Left lung (tissue), 10 donors: ENCODE measurements around the gene CNTN4. TPM values are rescaled to one million over a fixed set of nuclear protein-coding genes. Genes with fewer than 3 reads are reported as not detected.

Source experiments
- ATAC-seq: fragments of 200-7000 bp; cut with Tn5 transposase; one replicate; pipeline ENCODE4 v1.9.1; 2020; ENCODE audit warnings: moderate library complexity
- DNase-seq, 4 donors: peaks; one replicate each; pipeline ENCODE4 v3.0.0-alpha.2; 2013 to 2020
- H3K27ac ChIP-seq, 2 donors: fragments of 200-600 bp; sonication (generic) in 1 of 2; one replicate each; pipeline versions ENCODE4 v1.5.0 to v1.8.0; 2020 to 2021
- H3K27me3 ChIP-seq, 2 donors: fragments of 200-600 bp; sonication (generic) in 1 of 2; one replicate each; pipeline versions ENCODE4 v1.5.0 to v1.8.0; 2020 to 2021
- H3K36me3 ChIP-seq, 2 donors: fragments of 200-600 bp; sonication (generic) in 1 of 2; one replicate each; pipeline versions ENCODE4 v1.5.0 to v1.8.0; 2020 to 2021
- H3K4me1 ChIP-seq, 2 donors: fragments of 200-600 bp; one replicate each; pipeline ENCODE4 v1.8.0; 2021
- H3K4me3 ChIP-seq, 2 donors: fragments of 200-600 bp; sonication (generic) in 1 of 2; one replicate each; pipeline versions ENCODE4 v1.5.0 to v1.8.0; 2020 to 2021; ENCODE audit warnings: mild to moderate bottlenecking in 1 of 2
- H3K9me3 ChIP-seq, 2 donors: fragments of 200-600 bp; sonication (generic) in 1 of 2; one replicate each; pipeline versions ENCODE4 v1.5.0 to v1.8.0; 2020 to 2021
- intact Hi-C, 2 donors: fragments of 100-400 bp; cut with DNase I; formaldehyde crosslinking; loops; one replicate each; pipeline versions ENCODE4 v1.11.2 to v1.14.2; 2022
- polyA plus RNA-seq, 6 donors: library from polyadenylated mRNA; unstranded; fragments of 120-200 nt; gene quantifications; one replicate each; pipeline ENCODE4 v1.2.1, GENCODE V29; 2013; ENCODE audit not compliant: insufficient read length in 6 of 6
- total RNA-seq, 2 donors: library from RNA; stranded (reverse); fragmentation: NEBNext Ultra II Directional; extraction: Animal tissue kit (Norgen Biotek cat#: 25700); gene quantifications; one replicate each; pipeline ENCODE4 v1.2.1, GENCODE V29; 2021
- TF ChIP-seq, protein P1 (sequence below), 2 donors: fragments of 200-600 bp; sonication (generic) in 1 of 2; IDR thresholded peaks; one replicate each; pipeline versions ENCODE4 v1.5.0 to v1.8.0; 2021; ENCODE audit warnings: antibody characterized with exemption in 2 of 2
- donor health status: DM: no; HTN: yes; CAD: no.
- donor health status: DM: no; HTN: no; CAD: no.

Gene CNTN4
- total and polyA plus RNA-seq, 8 donors, result 5.9 to 10.4 (median 8.2) TPM

DNA sequence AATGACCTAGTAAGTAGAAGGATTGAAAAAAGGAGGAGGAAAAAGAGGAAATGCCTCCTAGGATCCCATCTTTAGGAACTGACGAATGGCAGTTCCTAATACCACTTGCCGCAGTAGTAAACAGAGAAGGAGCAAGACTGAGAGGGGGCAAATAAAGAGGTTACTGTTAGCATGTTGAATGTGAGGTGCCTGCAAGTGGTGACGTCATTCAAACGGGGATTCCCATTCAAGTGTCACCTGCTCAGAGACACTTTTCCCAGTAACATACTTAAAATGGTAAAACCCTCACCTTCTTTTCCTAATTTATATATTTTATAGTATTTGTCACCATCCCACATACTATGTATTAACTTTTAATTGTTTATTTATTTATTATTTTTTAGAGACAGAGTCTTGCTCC is 832.6 kb downstream of the CNTN4 start:
- Histone ChIP-seq H3K4me3 (no peak overlapping the region), H3K27me3 (no peaks in the 10 kb centered on the region), H3K27ac (no peak overlapping the region), H3K4me1 (no peaks in the 10 kb centered on the region), H3K36me3 (no peaks in the 10 kb centered on the region), H3K9me3 (peaks cover 0 to 1% of the 10 kb centered on the region in 2 donors)
- intact Hi-C loops, result no loop called here
- no peak for DNase-seq
- no peak for ATAC-seq
- TF ChIP-seq, protein P1, sequence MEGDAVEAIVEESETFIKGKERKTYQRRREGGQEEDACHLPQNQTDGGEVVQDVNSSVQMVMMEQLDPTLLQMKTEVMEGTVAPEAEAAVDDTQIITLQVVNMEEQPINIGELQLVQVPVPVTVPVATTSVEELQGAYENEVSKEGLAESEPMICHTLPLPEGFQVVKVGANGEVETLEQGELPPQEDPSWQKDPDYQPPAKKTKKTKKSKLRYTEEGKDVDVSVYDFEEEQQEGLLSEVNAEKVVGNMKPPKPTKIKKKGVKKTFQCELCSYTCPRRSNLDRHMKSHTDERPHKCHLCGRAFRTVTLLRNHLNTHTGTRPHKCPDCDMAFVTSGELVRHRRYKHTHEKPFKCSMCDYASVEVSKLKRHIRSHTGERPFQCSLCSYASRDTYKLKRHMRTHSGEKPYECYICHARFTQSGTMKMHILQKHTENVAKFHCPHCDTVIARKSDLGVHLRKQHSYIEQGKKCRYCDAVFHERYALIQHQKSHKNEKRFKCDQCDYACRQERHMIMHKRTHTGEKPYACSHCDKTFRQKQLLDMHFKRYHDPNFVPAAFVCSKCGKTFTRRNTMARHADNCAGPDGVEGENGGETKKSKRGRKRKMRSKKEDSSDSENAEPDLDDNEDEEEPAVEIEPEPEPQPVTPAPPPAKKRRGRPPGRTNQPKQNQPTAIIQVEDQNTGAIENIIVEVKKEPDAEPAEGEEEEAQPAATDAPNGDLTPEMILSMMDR (IDR thresholded peaks at IDR 0.05), result no peak

DNA sequence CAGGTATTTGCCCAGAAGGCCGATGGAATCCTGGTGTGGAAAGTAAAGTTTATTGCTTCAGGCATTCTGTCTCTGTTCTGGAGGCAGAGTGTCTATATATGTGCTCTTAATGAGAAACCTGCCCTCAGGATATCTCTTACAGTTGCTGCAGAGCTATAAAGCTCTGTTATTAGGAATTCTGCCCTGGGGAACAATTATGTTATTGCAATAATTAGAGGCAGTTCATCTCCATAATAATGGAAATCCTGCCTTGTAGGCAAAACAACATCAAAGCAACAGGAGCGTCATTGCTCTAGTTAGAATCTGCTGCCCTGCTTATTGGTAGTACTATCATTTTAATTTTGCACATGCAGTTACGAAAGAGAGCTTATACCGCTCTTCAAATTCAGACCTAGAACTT is 835.9 kb downstream of the CNTN4 start:
- Histone ChIP-seq H3K9me3 (peaks cover 0 to 1% of the 10 kb centered on the region in 2 donors), H3K36me3 (no peaks in the 10 kb centered on the region), H3K27me3 (no peaks in the 10 kb centered on the region), H3K4me3 (no peak overlapping the region), H3K4me1 (no peaks in the 10 kb centered on the region), H3K27ac (no peak overlapping the region)
- intact Hi-C loops, result no loop called here
- TF ChIP-seq, protein P1 (IDR thresholded peaks at IDR 0.05), result no peak
- DNase-seq, result no peak
- ATAC-seq, result no peak

DNA sequence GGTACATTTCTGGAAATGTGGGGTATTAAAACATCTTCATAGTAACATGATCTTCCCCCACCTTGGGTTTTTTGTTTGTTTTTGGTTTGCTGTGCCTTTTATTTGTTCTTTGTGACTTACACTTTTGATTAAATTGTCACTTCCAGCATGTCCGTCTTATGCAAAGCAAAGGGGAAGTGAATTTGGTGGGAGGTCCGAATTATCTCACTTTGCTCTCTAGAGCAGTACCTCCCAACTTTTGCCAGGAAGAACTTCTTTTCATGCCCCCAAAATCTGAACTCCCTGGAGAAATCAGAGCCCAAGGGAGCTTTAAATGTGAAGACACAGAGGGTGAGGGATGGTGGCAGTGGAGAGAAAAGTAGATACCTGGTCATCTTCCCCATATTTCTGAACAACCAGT is 838.4 kb downstream of the CNTN4 start:
- Histone ChIP-seq H3K4me3 (no peak overlapping the region), H3K27ac (no peak overlapping the region), H3K9me3 (no peaks in the 10 kb centered on the region), H3K4me1 (no peaks in the 10 kb centered on the region), H3K36me3 (no peaks in the 10 kb centered on the region), H3K27me3 (no peaks in the 10 kb centered on the region)
- ATAC-seq (no peak), DNase-seq (no peak)
- TF ChIP-seq, protein P1 (IDR thresholded peaks at IDR 0.05), result no peak
- intact Hi-C loops, result no loop called here

DNA sequence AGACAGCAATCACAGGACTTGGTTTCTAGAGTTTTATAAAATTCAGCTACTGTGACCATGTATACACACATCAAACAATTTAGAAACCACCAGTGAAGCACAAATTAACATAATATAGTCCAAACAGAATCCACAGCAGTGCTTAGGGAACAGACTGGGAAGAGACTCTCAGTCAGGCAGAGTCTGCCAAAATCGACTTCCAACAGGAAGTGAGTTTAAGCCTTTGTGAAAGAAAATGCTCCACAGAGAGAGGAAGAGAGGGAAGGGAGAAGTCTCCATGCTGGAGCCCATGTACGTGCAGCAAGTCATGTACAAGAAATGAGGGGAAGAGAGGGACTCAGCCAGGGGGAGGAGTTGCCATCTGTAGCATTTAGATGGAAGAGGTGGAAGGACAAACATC is 838.9 kb downstream of the CNTN4 start:
- ATAC-seq, result no peak
- TF ChIP-seq, protein P1 (IDR thresholded peaks at IDR 0.05), result no peak
- intact Hi-C loops, result no loop called here

DNA sequence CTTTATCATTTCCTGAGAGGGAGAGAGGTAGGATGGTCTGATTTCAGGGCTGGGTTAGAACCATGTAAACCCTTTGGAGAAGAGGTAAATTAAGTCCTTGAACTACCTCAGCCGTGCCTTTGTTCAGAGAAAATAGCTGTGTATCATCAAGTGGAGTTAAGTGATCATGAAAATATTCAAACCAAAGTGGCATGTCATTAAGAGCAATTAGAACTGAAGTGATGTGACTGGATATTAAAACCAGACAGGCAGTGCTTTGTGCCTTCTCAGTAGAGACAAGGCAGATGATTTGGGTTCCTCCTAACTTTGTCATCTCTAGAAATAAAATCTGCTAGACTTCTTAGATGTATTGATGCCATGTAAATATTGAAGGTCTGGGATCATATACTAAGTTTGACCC is 840.0 kb downstream of the CNTN4 start:
- intact Hi-C loops, result no loop called here
- H3K4me3 ChIP-seq, result no peak overlapping the region
- H3K36me3 ChIP-seq, result no peaks in the 10 kb centered on the region
- TF ChIP-seq, protein P1 (IDR thresholded peaks at IDR 0.05), result no peak
- DNase-seq, result no peak
- no peak for ATAC-seq
- no peaks in the 10 kb centered on the region for H3K27me3 ChIP-seq
- no peak overlapping the region for H3K27ac ChIP-seq
- H3K9me3 ChIP-seq, result no peaks in the 10 kb centered on the region
- no peaks in the 10 kb centered on the region for H3K4me1 ChIP-seq

More for the DNA sequence above, 838.9 kb downstream of the CNTN4 start:
- Histone ChIP-seq H3K9me3 (no peaks in the 10 kb centered on the region), H3K27me3 (no peaks in the 10 kb centered on the region), H3K36me3 (no peaks in the 10 kb centered on the region), H3K4me3 (no peak overlapping the region), H3K27ac (no peak overlapping the region), H3K4me1 (no peaks in the 10 kb centered on the region)
- peak in 2 of 4 donors; percentile 3 to 15 for DNase-seq
